GM12891 (cell line): ENCODE results near the gene BTBD3.
A peak's percentile ranks its signal among the peaks of the same experiment; 100 is the strongest.

Source experiments
- DNase-seq: peaks from one replicate; pipeline ENCODE4 v3.0.0; 2011; ENCODE audit warnings: low spot score; ENCODE audit not compliant: insufficient read length
- FAIRE-seq: peaks from 2 replicates; lab custom pipeline; 2011; peaks lifted over from hg19 to GRCh38; lab: Jason Lieb, UNC
- PAX5 ChIP-seq: IDR thresholded peaks from 2 replicates; pipeline ENCODE4 v1.6.1; 2011; ENCODE audit warnings: low read length, moderate library complexity, mild to moderate bottlenecking; ENCODE audit not compliant: insufficient read depth, severe bottlenecking
- POLR2A ChIP-seq: IDR thresholded peaks from 2 replicates; pipeline ENCODE4 v1.6.1; 2011; ENCODE audit warnings: low read depth, low read length, control low read depth
- POLR2AphosphoS5 ChIP-seq: IDR thresholded peaks from 2 replicates; pipeline ENCODE4 v1.6.1; 2011; ENCODE audit warnings: low read depth, low read length, control low read depth
- POU2F2 ChIP-seq: IDR thresholded peaks from 2 replicates; pipeline ENCODE4 v1.6.1; 2011; ENCODE audit warnings: low read depth, mild to moderate bottlenecking, control low read depth, low read length, moderate library complexity
- SPI1 ChIP-seq: IDR thresholded peaks from 2 replicates; pipeline ENCODE4 v1.6.1; 2011; ENCODE audit warnings: low read depth, low read length, control low read depth
- TAF1 ChIP-seq: IDR thresholded peaks from 2 replicates; pipeline ENCODE4 v1.6.1; 2011; ENCODE audit warnings: low read depth, low read length, control low read depth

BTBD3 gene

GRCh38 chr20:11891077-11891775, 26.5 kb upstream of the BTBD3 start:
- TF ChIP-seq POU2F2 (no peak), TAF1 (no peak), SPI1 (no peak)

GRCh38 chr20:11891776-11892545, 25.7 kb upstream of the BTBD3 start:
- DNase-seq (peak; percentile 7), FAIRE-seq (no peak)
- TF ChIP-seq POLR2AphosphoS5 (no peak), SPI1 (0 out of 2 replicates have a peak, but pooled peaks have one; percentile 18)

More at GRCh38 chr20:11891077-11891775, 26.5 kb upstream of the BTBD3 start:
- peak; percentile 11 for DNase-seq
- FAIRE-seq, result no peak

GRCh38 chr20:11894062-11894461, 23.6 kb upstream of the BTBD3 start:
- TF ChIP-seq POU2F2 (no peak), TAF1 (no peak), PAX5 (no peak), SPI1 (no peak)
- DNase-seq (no peak), FAIRE-seq (no peak)

GRCh38 chr20:11895861-11896387, 21.8 kb upstream of the BTBD3 start:
- TF ChIP-seq POLR2AphosphoS5 (no peak), POU2F2 (no peak), PAX5 (no peak)
- DNase-seq (no peak), FAIRE-seq (no peak)

- DNase-seq, result no peak
- TF ChIP-seq POLR2AphosphoS5, result no peak
- no peak for TF ChIP-seq PAX5
- no peak for TF ChIP-seq POU2F2
- no peak for TF ChIP-seq SPI1
- TF ChIP-seq TAF1, result no peak
- TF ChIP-seq POLR2A, result no peak
- no peak for FAIRE-seq
These were observed 16.6 kb upstream of the BTBD3 start for GRCh38 chr20:11901127-11901526.

GRCh38 chr20:11902285-11902697, 15.4 kb upstream of the BTBD3 start:
- FAIRE-seq (no peak), DNase-seq (no peak)
- TF ChIP-seq POU2F2 (no peak), PAX5 (no peak), TAF1 (no peak), POLR2A (no peak), POLR2AphosphoS5 (no peak), SPI1 (no peak)

GRCh38 chr20:11905460-11906179, 12.1 kb upstream of the BTBD3 start:
- DNase-seq (no peak), FAIRE-seq (no peak)
- no peak for TF ChIP-seq TAF1
- TF ChIP-seq POLR2AphosphoS5, result no peak
- TF ChIP-seq POU2F2, result no peak
- TF ChIP-seq SPI1, result no peak
- TF ChIP-seq PAX5, result no peak
- TF ChIP-seq POLR2A, result no peak

GRCh38 chr20:11906626-11907480, 10.8 kb upstream of the BTBD3 start:
- no peak for FAIRE-seq
- no peak for DNase-seq
- TF ChIP-seq TAF1 (no peak), SPI1 (no peak), POU2F2 (no peak), PAX5 (no peak), POLR2AphosphoS5 (no peak), POLR2A (no peak)

- DNase-seq (no peak), FAIRE-seq (no peak)
- TF ChIP-seq POLR2A, result no peak
- no peak for TF ChIP-seq PAX5
- TF ChIP-seq TAF1, result no peak
- TF ChIP-seq POLR2AphosphoS5, result no peak
- TF ChIP-seq POU2F2, result no peak
- TF ChIP-seq SPI1, result no peak
These were observed 10.1 kb upstream of the BTBD3 start for GRCh38 chr20:11907621-11908020.
